GM21515 (cell line): ENCODE results near the gene NUDT10.
"Not testable (repeated sequence)": the region's sequence is repeated elsewhere in the genome, so short reads cannot be mapped to it uniquely, and the experiment has no call there.

ENCODE experiments used
- ATAC-seq: cut with Tn5 transposase; IDR thresholded peaks from one replicate; pipeline ENCODE4 v1.9.1; 2021; ENCODE audit not compliant: unreplicated experiment

Gene NUDT10

GRCh38 chrX:51332188-51332942 lies at the start of gene NUDT10:
Gene NUDT10, plus strand, starts transcription at chrX:51332822. Its CDS starts 144 bp downstream, at chrX:51332966.
- ATAC-seq = no peak

GRCh38 chrX:51292421-51292820 lies 40.2 kb upstream of the NUDT10 start:
- ATAC-seq = no peak

- ATAC-seq = no peak
These were observed 36.5 kb upstream of the NUDT10 start for GRCh38 chrX:51296138-51296537.

GRCh38 chrX:51316271-51316670 lies 16.4 kb upstream of the NUDT10 start:
- ATAC-seq = no peak

- not testable (repeated sequence) for ATAC-seq
These were observed 542 bp downstream of the NUDT10 start for GRCh38 chrX:51332943-51333785.

GRCh38 chrX:51334276-51334675 lies 1.7 kb downstream of the NUDT10 start:
- no peak for ATAC-seq

- ATAC-seq = no peak
These were observed 4.0 kb downstream of the NUDT10 start for GRCh38 chrX:51336584-51336983.

GRCh38 chrX:51361251-51361650 lies 28.6 kb downstream of the NUDT10 start:
- ATAC-seq = no peak

GRCh38 chrX:51376672-51377071 lies 44.0 kb downstream of the NUDT10 start:
- ATAC-seq = no peak
